ENCODE results near the gene DSP.

DSP gene

GRCh38 chr6:7541175-7542064 lies at the start of gene DSP:
DSP (plus strand) TSS chr6:7541671; CDS start chr6:7541916, 245 bp downstream.
- peak within 1 kb of the TSS; percentile 84 for H3K4me3 ChIP-seq (ENCODE audit: low read length)
- no peak within 1 kb of the TSS for H3K27ac ChIP-seq (ENCODE audit: low read length)
- H3K36me3 ChIP-seq (ENCODE audit: insufficient read depth, low read depth, low read length), result no peaks in the 10 kb centered on the region
- peaks cover 19% of the 10 kb centered on the region for H3K4me1 ChIP-seq (ENCODE audit: insufficient read depth, low read length)
- peaks cover 69% of the 10 kb centered on the region for H3K27me3 ChIP-seq (ENCODE audit: insufficient read depth, low read length)
- no peaks in the 10 kb centered on the region for H3K9me3 ChIP-seq (ENCODE audit: insufficient read depth, low read depth, low read length)
- H3K9ac ChIP-seq (ENCODE audit: low read depth, low read length), result peak within 1 kb of the TSS; percentile 76

GRCh38 chr6:7493866-7494265 lies 47.6 kb upstream of the DSP start:
- Histone ChIP-seq H3K4me1 (ENCODE audit: insufficient read depth, low read length) (no peaks in the 10 kb centered on the region), H3K9ac (ENCODE audit: low read depth, low read length) (no peak overlapping the region), H3K27me3 (ENCODE audit: insufficient read depth, low read length) (no peaks in the 10 kb centered on the region), H3K27ac (ENCODE audit: low read length) (no peak overlapping the region), H3K36me3 (ENCODE audit: insufficient read depth, low read depth, low read length) (no peaks in the 10 kb centered on the region), H3K4me3 (ENCODE audit: low read length) (no peak overlapping the region), H3K9me3 (ENCODE audit: insufficient read depth, low read depth, low read length) (no peaks in the 10 kb centered on the region)

GRCh38 chr6:7494638-7495037 lies 46.8 kb upstream of the DSP start:
- Histone ChIP-seq H3K4me3 (ENCODE audit: low read length) (no peak overlapping the region), H3K9me3 (ENCODE audit: insufficient read depth, low read depth, low read length) (no peaks in the 10 kb centered on the region), H3K4me1 (ENCODE audit: insufficient read depth, low read length) (no peaks in the 10 kb centered on the region), H3K36me3 (ENCODE audit: insufficient read depth, low read depth, low read length) (no peaks in the 10 kb centered on the region), H3K27me3 (ENCODE audit: insufficient read depth, low read length) (no peaks in the 10 kb centered on the region), H3K9ac (ENCODE audit: low read depth, low read length) (no peak overlapping the region), H3K27ac (ENCODE audit: low read length) (no peak overlapping the region)

- Histone ChIP-seq H3K4me1 (ENCODE audit: insufficient read depth, low read length) (no peaks in the 10 kb centered on the region), H3K27me3 (ENCODE audit: insufficient read depth, low read length) (no peaks in the 10 kb centered on the region), H3K9me3 (ENCODE audit: insufficient read depth, low read depth, low read length) (no peaks in the 10 kb centered on the region), H3K9ac (ENCODE audit: low read depth, low read length) (no peak overlapping the region), H3K27ac (ENCODE audit: low read length) (no peak overlapping the region), H3K36me3 (ENCODE audit: insufficient read depth, low read depth, low read length) (no peaks in the 10 kb centered on the region), H3K4me3 (ENCODE audit: low read length) (no peak overlapping the region)
Observed at GRCh38 chr6:7496266-7496875, 45.1 kb upstream of the DSP start.

- Histone ChIP-seq H3K9ac (ENCODE audit: low read depth, low read length) (no peak overlapping the region), H3K27ac (ENCODE audit: low read length) (no peak overlapping the region), H3K4me1 (ENCODE audit: insufficient read depth, low read length) (peaks cover 10% of the 10 kb centered on the region; the same call in 1 of the 2 replicates), H3K9me3 (ENCODE audit: insufficient read depth, low read depth, low read length) (no peaks in the 10 kb centered on the region), H3K27me3 (ENCODE audit: insufficient read depth, low read length) (no peaks in the 10 kb centered on the region), H3K36me3 (ENCODE audit: insufficient read depth, low read depth, low read length) (no peaks in the 10 kb centered on the region), H3K4me3 (ENCODE audit: low read length) (no peak overlapping the region)
Observed at GRCh38 chr6:7500752-7501282, 40.7 kb upstream of the DSP start.

GRCh38 chr6:7502743-7503142 lies 38.7 kb upstream of the DSP start:
- Histone ChIP-seq H3K4me1 (ENCODE audit: insufficient read depth, low read length) (peaks cover 17% of the 10 kb centered on the region; the same call in 1 of the 2 replicates), H3K9me3 (ENCODE audit: insufficient read depth, low read depth, low read length) (no peaks in the 10 kb centered on the region), H3K9ac (ENCODE audit: low read depth, low read length) (no peak overlapping the region), H3K27ac (ENCODE audit: low read length) (no peak overlapping the region), H3K27me3 (ENCODE audit: insufficient read depth, low read length) (no peaks in the 10 kb centered on the region), H3K4me3 (ENCODE audit: low read length) (no peak overlapping the region), H3K36me3 (ENCODE audit: insufficient read depth, low read depth, low read length) (no peaks in the 10 kb centered on the region)

GRCh38 chr6:7504041-7504440 lies 37.4 kb upstream of the DSP start:
- H3K9ac ChIP-seq (ENCODE audit: low read depth, low read length), result no peak overlapping the region
- H3K27me3 ChIP-seq (ENCODE audit: insufficient read depth, low read length), result no peaks in the 10 kb centered on the region
- no peaks in the 10 kb centered on the region for H3K36me3 ChIP-seq (ENCODE audit: insufficient read depth, low read depth, low read length)
- no peak overlapping the region for H3K27ac ChIP-seq (ENCODE audit: low read length)
- H3K4me1 ChIP-seq (ENCODE audit: insufficient read depth, low read length), result peaks cover 17% of the 10 kb centered on the region; the same call in 1 of the 2 replicates
- no peaks in the 10 kb centered on the region for H3K9me3 ChIP-seq (ENCODE audit: insufficient read depth, low read depth, low read length)
- H3K4me3 ChIP-seq (ENCODE audit: low read length), result no peak overlapping the region

- Histone ChIP-seq H3K36me3 (ENCODE audit: insufficient read depth, low read depth, low read length) (no peaks in the 10 kb centered on the region), H3K9me3 (ENCODE audit: insufficient read depth, low read depth, low read length) (no peaks in the 10 kb centered on the region), H3K9ac (ENCODE audit: low read depth, low read length) (peak overlapping the region; percentile 4; the same call in 1 of the 2 replicates), H3K27ac (ENCODE audit: low read length) (no peak overlapping the region), H3K27me3 (ENCODE audit: insufficient read depth, low read length) (no peaks in the 10 kb centered on the region), H3K4me1 (ENCODE audit: insufficient read depth, low read length) (peaks cover 17% of the 10 kb centered on the region; the same call in 1 of the 2 replicates), H3K4me3 (ENCODE audit: low read length) (no peak overlapping the region)
Observed at GRCh38 chr6:7505189-7505699, 36.2 kb upstream of the DSP start.

- no peak overlapping the region for H3K4me3 ChIP-seq (ENCODE audit: low read length)
- no peaks in the 10 kb centered on the region for H3K9me3 ChIP-seq (ENCODE audit: insufficient read depth, low read depth, low read length)
- no peak overlapping the region for H3K27ac ChIP-seq (ENCODE audit: low read length)
- H3K4me1 ChIP-seq (ENCODE audit: insufficient read depth, low read length), result peaks cover 17% of the 10 kb centered on the region; the same call in 1 of the 2 replicates
- no peaks in the 10 kb centered on the region for H3K36me3 ChIP-seq (ENCODE audit: insufficient read depth, low read depth, low read length)
- H3K9ac ChIP-seq (ENCODE audit: low read depth, low read length), result no peak overlapping the region
- no peaks in the 10 kb centered on the region for H3K27me3 ChIP-seq (ENCODE audit: insufficient read depth, low read length)
Observed at GRCh38 chr6:7507600-7507999, 33.9 kb upstream of the DSP start.

- Histone ChIP-seq H3K9me3 (ENCODE audit: insufficient read depth, low read depth, low read length) (no peaks in the 10 kb centered on the region), H3K27ac (ENCODE audit: low read length) (no peak overlapping the region), H3K27me3 (ENCODE audit: insufficient read depth, low read length) (no peaks in the 10 kb centered on the region), H3K4me3 (ENCODE audit: low read length) (no peak overlapping the region), H3K9ac (ENCODE audit: low read depth, low read length) (no peak overlapping the region), H3K36me3 (ENCODE audit: insufficient read depth, low read depth, low read length) (no peaks in the 10 kb centered on the region), H3K4me1 (ENCODE audit: insufficient read depth, low read length) (no peaks in the 10 kb centered on the region)
Observed at GRCh38 chr6:7512320-7512719, 29.2 kb upstream of the DSP start.

GRCh38 chr6:7513529-7513928 lies 27.9 kb upstream of the DSP start:
- H3K9me3 ChIP-seq (ENCODE audit: insufficient read depth, low read depth, low read length), result no peaks in the 10 kb centered on the region
- H3K27me3 ChIP-seq (ENCODE audit: insufficient read depth, low read length), result no peaks in the 10 kb centered on the region
- no peaks in the 10 kb centered on the region for H3K4me1 ChIP-seq (ENCODE audit: insufficient read depth, low read length)
- H3K36me3 ChIP-seq (ENCODE audit: insufficient read depth, low read depth, low read length), result no peaks in the 10 kb centered on the region
- no peak overlapping the region for H3K4me3 ChIP-seq (ENCODE audit: low read length)
- H3K9ac ChIP-seq (ENCODE audit: low read depth, low read length), result no peak overlapping the region
- H3K27ac ChIP-seq (ENCODE audit: low read length), result no peak overlapping the region
